ENCODE measurements around the gene NEBL. TPM values are rescaled to one million over a fixed set of nuclear protein-coding genes. Genes with fewer than 3 reads are reported as not detected.

Gene NEBL
- total RNA-seq, 1 donor from 2014 or later: 106 TPM

DNA sequence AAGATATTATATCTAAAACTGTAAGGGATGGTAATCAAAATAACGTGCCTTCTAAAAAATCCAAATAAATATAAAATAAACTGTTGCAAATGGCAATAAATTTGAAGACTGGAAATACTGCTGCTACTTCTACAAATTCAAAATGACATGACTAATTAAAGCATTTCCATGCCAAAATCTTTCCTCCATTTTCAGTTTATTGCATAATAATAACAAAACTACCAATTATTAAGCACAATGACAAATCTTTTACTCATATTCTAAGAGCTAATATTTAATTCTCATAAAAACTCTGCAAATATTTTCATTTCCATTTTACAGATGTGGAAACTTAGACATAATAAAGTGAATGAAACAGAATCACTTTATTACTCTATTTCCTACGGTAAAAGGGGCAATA lies 38.8 kb upstream of the NEBL start:
- H3K4me3 ChIP-seq: no peak overlapping the region
- no peaks in the 10 kb centered on the region for H3K36me3 ChIP-seq
- no peaks in the 10 kb centered on the region for H3K4me1 ChIP-seq
- H3K27ac ChIP-seq: no peak overlapping the region
- H3K27me3 ChIP-seq: no peaks in the 10 kb centered on the region
- TF ChIP-seq, protein P1, sequence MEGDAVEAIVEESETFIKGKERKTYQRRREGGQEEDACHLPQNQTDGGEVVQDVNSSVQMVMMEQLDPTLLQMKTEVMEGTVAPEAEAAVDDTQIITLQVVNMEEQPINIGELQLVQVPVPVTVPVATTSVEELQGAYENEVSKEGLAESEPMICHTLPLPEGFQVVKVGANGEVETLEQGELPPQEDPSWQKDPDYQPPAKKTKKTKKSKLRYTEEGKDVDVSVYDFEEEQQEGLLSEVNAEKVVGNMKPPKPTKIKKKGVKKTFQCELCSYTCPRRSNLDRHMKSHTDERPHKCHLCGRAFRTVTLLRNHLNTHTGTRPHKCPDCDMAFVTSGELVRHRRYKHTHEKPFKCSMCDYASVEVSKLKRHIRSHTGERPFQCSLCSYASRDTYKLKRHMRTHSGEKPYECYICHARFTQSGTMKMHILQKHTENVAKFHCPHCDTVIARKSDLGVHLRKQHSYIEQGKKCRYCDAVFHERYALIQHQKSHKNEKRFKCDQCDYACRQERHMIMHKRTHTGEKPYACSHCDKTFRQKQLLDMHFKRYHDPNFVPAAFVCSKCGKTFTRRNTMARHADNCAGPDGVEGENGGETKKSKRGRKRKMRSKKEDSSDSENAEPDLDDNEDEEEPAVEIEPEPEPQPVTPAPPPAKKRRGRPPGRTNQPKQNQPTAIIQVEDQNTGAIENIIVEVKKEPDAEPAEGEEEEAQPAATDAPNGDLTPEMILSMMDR (IDR thresholded peaks at IDR 0.05): no peak
- no peak for DNase-seq
- intact Hi-C loops (cut with DNase I): no loop called here
- no peaks in the 10 kb centered on the region for H3K9me3 ChIP-seq
- no peak for ATAC-seq

DNA sequence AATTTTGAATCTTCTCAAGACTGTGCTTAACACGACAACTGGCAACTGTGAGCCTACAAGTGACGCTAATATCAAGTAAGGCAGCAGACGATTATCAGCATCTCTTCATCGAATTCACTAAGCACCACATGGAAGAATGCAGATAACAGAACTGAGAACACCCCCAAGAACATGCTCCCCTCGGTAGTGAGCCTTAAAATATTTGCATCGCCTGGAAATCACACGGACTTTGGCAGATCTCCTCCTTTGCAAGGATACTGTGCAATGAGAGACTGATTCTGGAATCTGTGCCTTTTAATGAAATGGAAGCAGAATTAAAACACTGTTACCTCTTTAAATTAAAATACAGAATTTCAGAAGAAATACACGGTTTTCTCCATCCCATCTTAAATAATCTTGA lies 38.2 kb upstream of the NEBL start:
- no peaks in the 10 kb centered on the region for H3K4me1 ChIP-seq
- TF ChIP-seq, protein P1 (IDR thresholded peaks at IDR 0.05): no peak
- H3K4me3 ChIP-seq: no peak overlapping the region
- H3K27ac ChIP-seq: no peak overlapping the region
- ATAC-seq (no peak), DNase-seq (no peak)
- intact Hi-C loops (cut with DNase I): no loop called here
- H3K36me3 ChIP-seq: no peaks in the 10 kb centered on the region
- H3K9me3 ChIP-seq: no peaks in the 10 kb centered on the region
- H3K27me3 ChIP-seq: no peaks in the 10 kb centered on the region

DNA sequence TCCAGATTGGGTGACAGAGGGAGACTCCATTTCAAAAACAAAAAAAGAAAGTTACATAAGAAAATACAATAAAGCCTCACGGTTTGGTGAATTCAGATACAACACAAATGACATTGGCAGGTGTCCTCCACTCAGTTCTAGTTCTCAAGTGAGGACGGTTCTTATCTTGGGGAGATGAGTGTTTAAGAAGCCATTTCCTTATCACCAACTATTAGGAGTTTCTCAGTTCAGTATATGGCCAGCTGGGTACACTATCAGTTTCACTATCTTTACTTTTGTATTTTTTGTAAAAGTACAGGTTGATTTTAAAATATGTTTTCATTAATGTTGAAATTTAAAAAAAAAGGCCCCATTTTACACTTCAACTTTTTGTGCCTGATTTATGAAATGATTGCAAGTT lies 36.6 kb upstream of the NEBL start:
- TF ChIP-seq, protein P1 (IDR thresholded peaks at IDR 0.05): no peak
- H3K4me3 ChIP-seq: no peak overlapping the region
- ATAC-seq (no peak), DNase-seq (no peak)
- intact Hi-C loops (cut with DNase I): no loop called here
- H3K27ac ChIP-seq: no peak overlapping the region
- H3K4me1 ChIP-seq: no peaks in the 10 kb centered on the region
- no peaks in the 10 kb centered on the region for H3K9me3 ChIP-seq
- no peaks in the 10 kb centered on the region for H3K27me3 ChIP-seq
- H3K36me3 ChIP-seq: no peaks in the 10 kb centered on the region

DNA sequence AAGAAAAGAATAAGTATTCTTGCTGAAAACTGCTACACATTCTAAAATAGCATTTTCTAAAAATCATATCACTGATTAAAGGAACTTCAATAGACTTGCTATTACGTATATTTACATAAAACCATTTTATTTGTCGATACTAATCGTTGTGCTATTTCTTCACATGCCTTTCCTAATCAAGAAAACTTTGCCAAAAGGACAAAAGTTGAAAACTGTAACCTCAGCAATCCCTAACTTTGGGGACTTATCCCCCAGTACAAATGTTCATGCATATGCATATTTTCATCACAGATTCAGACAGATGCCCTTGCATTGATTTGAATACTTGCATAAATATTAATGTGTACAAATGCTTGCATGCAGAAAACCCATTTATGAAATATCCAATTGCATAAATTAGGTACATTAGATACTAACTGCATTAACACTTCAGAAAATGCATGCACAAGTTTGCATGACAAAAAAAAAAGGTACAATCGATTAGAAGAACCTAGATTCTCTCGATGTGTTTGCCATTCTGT lies 35.6 kb upstream of the NEBL start:
- Histone ChIP-seq H3K4me3 (no peak overlapping the region), H3K9me3 (no peaks in the 10 kb centered on the region), H3K36me3 (no peaks in the 10 kb centered on the region), H3K4me1 (peaks cover 7% of the 10 kb centered on the region), H3K27me3 (no peaks in the 10 kb centered on the region), H3K27ac (no peak overlapping the region)
- intact Hi-C loops (cut with DNase I): no loop called here
- DNase-seq (no peak), ATAC-seq (no peak)
- TF ChIP-seq, protein P1 (IDR thresholded peaks at IDR 0.05): no peak

DNA sequence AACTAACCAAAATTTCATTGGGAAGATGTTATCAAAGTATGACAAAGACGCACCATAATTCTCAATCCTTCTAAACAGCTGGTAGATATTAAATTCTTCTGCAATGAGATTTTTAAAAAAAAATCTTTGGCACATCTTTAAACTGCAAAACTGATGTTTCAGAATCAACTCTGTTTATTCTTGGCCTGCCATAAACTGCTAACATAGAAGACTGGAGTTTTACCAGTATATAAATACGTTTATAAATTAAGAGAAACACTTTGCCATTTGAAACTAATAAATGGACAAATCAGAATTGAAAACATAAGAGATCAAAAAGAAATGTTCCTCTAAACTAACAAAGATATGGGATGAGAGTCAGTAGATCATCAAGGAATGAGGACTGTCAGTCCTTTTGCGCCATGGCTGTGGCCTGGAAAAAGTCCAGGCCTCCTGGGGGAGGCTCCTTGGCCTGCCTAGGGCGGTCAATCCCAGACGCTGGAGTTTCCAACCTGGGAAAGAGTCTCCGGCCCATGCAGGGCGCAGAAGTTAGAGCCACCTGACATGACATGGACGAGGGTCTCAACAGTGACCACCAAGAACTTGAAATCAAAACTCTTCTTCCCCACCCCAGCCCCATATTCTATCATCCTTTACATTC lies 34.2 kb upstream of the NEBL start:
- intact Hi-C loops (cut with DNase I): no loop called here
- Histone ChIP-seq H3K4me1 (peaks cover 7% of the 10 kb centered on the region), H3K27ac (no peak overlapping the region), H3K27me3 (no peaks in the 10 kb centered on the region), H3K36me3 (no peaks in the 10 kb centered on the region), H3K4me3 (no peak overlapping the region), H3K9me3 (no peaks in the 10 kb centered on the region)
- TF ChIP-seq, protein P1 (IDR thresholded peaks at IDR 0.05): no peak
- no peak for ATAC-seq
- DNase-seq: no peak

DNA sequence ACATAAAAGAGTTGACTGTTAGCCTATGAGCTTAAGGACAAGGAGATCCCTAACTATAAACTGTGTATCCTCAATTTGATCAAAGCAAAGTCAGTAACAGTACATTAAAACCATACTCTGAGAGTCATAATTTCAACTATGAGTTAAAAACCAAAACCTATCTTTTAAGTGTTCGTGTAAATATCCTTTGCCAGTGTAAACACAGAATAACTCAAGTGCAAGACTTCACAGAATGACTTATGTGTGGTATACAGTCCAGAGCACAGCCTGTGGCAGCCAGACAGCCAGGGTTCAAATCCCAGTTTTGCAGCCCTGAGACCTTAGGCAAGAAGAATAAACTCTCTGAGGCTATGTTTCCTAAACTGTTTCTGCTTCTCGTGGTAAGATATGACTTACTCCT lies 30.3 kb upstream of the NEBL start:
- DNase-seq (no peak), ATAC-seq (no peak)
- Histone ChIP-seq H3K9me3 (no peaks in the 10 kb centered on the region), H3K27ac (no peak overlapping the region), H3K27me3 (no peaks in the 10 kb centered on the region), H3K36me3 (no peaks in the 10 kb centered on the region), H3K4me1 (peaks cover 7% of the 10 kb centered on the region), H3K4me3 (no peak overlapping the region)
- intact Hi-C loops (cut with DNase I): no loop called here
- TF ChIP-seq, protein P1 (IDR thresholded peaks at IDR 0.05): no peak

Data from upper lobe of right lung (tissue), 1 donor.